ENCODE measurements around the gene NCOR2. TPM values are rescaled to one million over a fixed set of nuclear protein-coding genes. Genes with fewer than 3 reads are reported as not detected.
A peak's percentile ranks its signal among the peaks of the same experiment; 100 is the strongest.

Gene NCOR2
- total and polyA plus RNA-seq, 12 donors, result 16.9 to 243 (median 173) TPM

- Histone ChIP-seq H3K27ac (peak overlapping the region in 4 of 5 donors; percentile 49 to 84 (median 74)), H3K27me3 (no peaks in the 10 kb centered on the region), H3K36me3 (replicated peaks in 1 of 2) (no peaks in the 10 kb centered on the region), H3K4me1 (replicated peaks in 1 of 2) (peaks cover 27 to 54% of the 10 kb centered on the region in 2 donors), H3K9me3 (replicated peaks in 1 of 3) (no peaks in the 10 kb centered on the region), H3K4me3 (no peak overlapping the region)
- DNase-seq, result peak in 6 of 7 donors; percentile 68 to 81 (median 76)
- TF ChIP-seq CTCF (IDR thresholded peaks at IDR 0.05), result no peak
- TF ChIP-seq POLR2A (IDR thresholded peaks at IDR 0.05), result no peak
- intact Hi-C loops (cut with DNase I), result no loop called here
- WGBS, 4 donors, result 17 to 30% (median 19%) methylated on average over 12 to 22 of the region's 22 CpGs
Observed at GRCh38 chr12:124538194-124539082, 29.0 kb downstream of the NCOR2 start.

- TF ChIP-seq POLR2A (IDR thresholded peaks at IDR 0.05) (no peak), CTCF (IDR thresholded peaks at IDR 0.05) (no peak)
- H3K27me3 ChIP-seq, result no peaks in the 10 kb centered on the region
- 24 to 33% (median 30%) methylated on average over 12 of the region's 12 CpGs for WGBS, 4 donors
- H3K9me3 ChIP-seq (replicated peaks in 1 of 3), result no peaks in the 10 kb centered on the region
- H3K27ac ChIP-seq, result peak overlapping the region in 4 of 5 donors; percentile 18 to 84 (median 74)
- peaks cover 23 to 46% of the 10 kb centered on the region in 2 donors for H3K4me1 ChIP-seq (replicated peaks in 1 of 2)
- no peaks in the 10 kb centered on the region for H3K36me3 ChIP-seq (replicated peaks in 1 of 2)
- intact Hi-C loops (cut with DNase I), result no loop called here
- DNase-seq, result peak in 3 of 7 donors; percentile 42 to 81 (median 46)
- no peak overlapping the region for H3K4me3 ChIP-seq
Observed at GRCh38 chr12:124537525-124538193, 29.8 kb downstream of the NCOR2 start.

- H3K36me3 ChIP-seq (replicated peaks in 1 of 2), result no peaks in the 10 kb centered on the region
- no peaks in the 10 kb centered on the region for H3K9me3 ChIP-seq (replicated peaks in 1 of 3)
- no peak for DNase-seq
- H3K4me3 ChIP-seq, result no peak overlapping the region
- intact Hi-C loops (cut with DNase I), result no loop called here
- WGBS, 4 donors, result 83 to 88% (median 87%) methylated on average over 9 of the region's 9 CpGs
- peak overlapping the region in 1 of 5 donors; percentile 84 for H3K27ac ChIP-seq
- peaks cover 23 to 37% of the 10 kb centered on the region in 2 donors for H3K4me1 ChIP-seq (replicated peaks in 1 of 2)
- H3K27me3 ChIP-seq, result no peaks in the 10 kb centered on the region
- no peak for TF ChIP-seq POLR2A (IDR thresholded peaks at IDR 0.05)
- no peak for TF ChIP-seq CTCF (IDR thresholded peaks at IDR 0.05)
Observed at GRCh38 chr12:124536641-124537040, 30.8 kb downstream of the NCOR2 start.
